ENCODE measurements around the gene SV2B.

DNA sequence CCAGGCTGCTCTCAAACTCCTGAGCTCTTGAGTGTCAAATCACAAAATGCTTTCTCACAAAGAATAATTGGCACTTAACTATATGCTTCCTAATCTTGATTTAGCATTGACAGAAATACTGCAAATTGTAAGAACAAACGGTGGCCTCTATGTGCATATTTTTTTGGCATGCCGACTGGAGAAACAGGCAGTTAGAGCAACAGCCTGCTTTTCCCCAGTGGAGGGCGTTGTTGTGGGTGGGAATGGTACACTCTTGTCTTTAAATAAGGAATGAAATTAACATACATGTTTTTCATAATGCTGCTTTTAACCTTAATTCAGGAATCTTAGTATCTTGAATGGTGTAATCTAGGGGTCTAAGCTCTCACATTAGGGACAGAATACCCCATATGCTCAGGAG is 31.1 kb upstream of the SV2B start:
- no peak for TF ChIP-seq EZH2 (IDR thresholded peaks at IDR 0.05; ENCODE audit: low read length)
- TF ChIP-seq, protein P1, sequence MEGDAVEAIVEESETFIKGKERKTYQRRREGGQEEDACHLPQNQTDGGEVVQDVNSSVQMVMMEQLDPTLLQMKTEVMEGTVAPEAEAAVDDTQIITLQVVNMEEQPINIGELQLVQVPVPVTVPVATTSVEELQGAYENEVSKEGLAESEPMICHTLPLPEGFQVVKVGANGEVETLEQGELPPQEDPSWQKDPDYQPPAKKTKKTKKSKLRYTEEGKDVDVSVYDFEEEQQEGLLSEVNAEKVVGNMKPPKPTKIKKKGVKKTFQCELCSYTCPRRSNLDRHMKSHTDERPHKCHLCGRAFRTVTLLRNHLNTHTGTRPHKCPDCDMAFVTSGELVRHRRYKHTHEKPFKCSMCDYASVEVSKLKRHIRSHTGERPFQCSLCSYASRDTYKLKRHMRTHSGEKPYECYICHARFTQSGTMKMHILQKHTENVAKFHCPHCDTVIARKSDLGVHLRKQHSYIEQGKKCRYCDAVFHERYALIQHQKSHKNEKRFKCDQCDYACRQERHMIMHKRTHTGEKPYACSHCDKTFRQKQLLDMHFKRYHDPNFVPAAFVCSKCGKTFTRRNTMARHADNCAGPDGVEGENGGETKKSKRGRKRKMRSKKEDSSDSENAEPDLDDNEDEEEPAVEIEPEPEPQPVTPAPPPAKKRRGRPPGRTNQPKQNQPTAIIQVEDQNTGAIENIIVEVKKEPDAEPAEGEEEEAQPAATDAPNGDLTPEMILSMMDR (optimal IDR thresholded peaks at IDR 0.05 in 1 of 3, IDR thresholded peaks at IDR 0.05 in 1 of 3, conservative IDR thresholded peaks at IDR 0.05 in 1 of 3; ENCODE audit: extremely low read depth in 1 of 3, insufficient read depth in 2 of 3, low read length in 3 of 3): peak in 1 of 3 experiments; percentile 10
